NCI-H128 (cell line): ENCODE data around the gene IGFBP1.
A peak's percentile ranks its signal among the peaks of the same experiment; 100 is the strongest.
"Not testable (repeated sequence)": the region's sequence is repeated elsewhere in the genome, so short reads cannot be mapped to it uniquely, and the experiment has no call there.

Experiments used
- DNase-seq: peaks from one replicate; lab custom pipeline; 2025; ENCODE audit not compliant: unreplicated experiment; lab: John Stamatoyannopoulos, UW

IGFBP1 gene

GRCh38 chr7:45888185-45888992 is at the start of gene IGFBP1:
Gene IGFBP1 (plus strand): TSS chr7:45888488. CDS start chr7:45888653, 165 bp downstream.
- no peak for DNase-seq

GRCh38 chr7:45838852-45839251 is 49.4 kb upstream of the IGFBP1 start:
- DNase-seq = not testable (repeated sequence)

GRCh38 chr7:45841926-45842717 is 46.2 kb upstream of the IGFBP1 start:
- DNase-seq = peak; percentile 20

GRCh38 chr7:45846536-45846935 is 41.8 kb upstream of the IGFBP1 start:
- DNase-seq = not testable (repeated sequence)

GRCh38 chr7:45848734-45849133 is 39.6 kb upstream of the IGFBP1 start:
- not testable (repeated sequence) for DNase-seq

- DNase-seq = not testable (repeated sequence)
Measured at GRCh38 chr7:45852984-45853383, 35.3 kb upstream of the IGFBP1 start.

- DNase-seq = not testable (repeated sequence)
Measured at GRCh38 chr7:45853491-45853890, 34.8 kb upstream of the IGFBP1 start.

- DNase-seq = not testable (repeated sequence)
Measured at GRCh38 chr7:45855680-45856079, 32.6 kb upstream of the IGFBP1 start.

GRCh38 chr7:45856888-45857287 is 31.4 kb upstream of the IGFBP1 start:
- not testable (repeated sequence) for DNase-seq

- no peak for DNase-seq
Measured at GRCh38 chr7:45863715-45864114, 24.6 kb upstream of the IGFBP1 start.

GRCh38 chr7:45865594-45866410 is 22.5 kb upstream of the IGFBP1 start:
- DNase-seq = no peak

- DNase-seq = no peak
Measured at GRCh38 chr7:45867471-45867870, 20.8 kb upstream of the IGFBP1 start.

- no peak for DNase-seq
Measured at GRCh38 chr7:45869426-45869825, 18.9 kb upstream of the IGFBP1 start.

- DNase-seq = no peak
Measured at GRCh38 chr7:45872116-45873034, 15.9 kb upstream of the IGFBP1 start.

- DNase-seq = no peak
Measured at GRCh38 chr7:45873035-45873354, 15.3 kb upstream of the IGFBP1 start, which contains the start of gene CCDC201. Gene CCDC201 (minus strand): TSS chr7:45873082. CDS start chr7:45873007, 75 bp downstream.

- DNase-seq = no peak
Measured at GRCh38 chr7:45873355-45873754, 14.9 kb upstream of the IGFBP1 start.

- no peak for DNase-seq
Measured at GRCh38 chr7:45874408-45875131, 13.7 kb upstream of the IGFBP1 start.

GRCh38 chr7:45876519-45876918 is 11.8 kb upstream of the IGFBP1 start:
- no peak for DNase-seq

GRCh38 chr7:45878457-45879144 is 9.7 kb upstream of the IGFBP1 start:
- DNase-seq = no peak
